Sigmoid colon (tissue), 4 donors: Measurements from ENCODE around the gene CAPN2.

Experiments used
- CTCF ChIP-seq, 4 experiments: fragments of 450-650 bp in 3 of 4; fragments of 200-600 bp in 1 of 4; IDR thresholded peaks; one replicate each; pipeline ENCODE4 v1.5.1; 2016 to 2019; ENCODE audit warnings: antibody characterized with exemption in 4 of 4, mild to moderate bottlenecking in 3 of 4, moderate library complexity in 2 of 4
- POLR2AphosphoS5 ChIP-seq, 4 donors: sonication (generic); formaldehyde crosslinking; IDR thresholded peaks; one replicate each; pipeline ENCODE4 v1.6.1; 2017; ENCODE audit warnings: antibody characterized with exemption in 4 of 4

GRCh38 chr1:223708651-223709268, 3.6 kb upstream of the CAPN2 start:
- no peak for TF ChIP-seq CTCF (IDR thresholded peaks at IDR 0.05)
- TF ChIP-seq POLR2AphosphoS5 (IDR thresholded peaks at IDR 0.05): no peak
